ENCODE measurements around the gene RIN3. TPM values are rescaled to one million over a fixed set of nuclear protein-coding genes. Genes with fewer than 3 reads are reported as not detected.

Gene RIN3
- total RNA-seq, 3 donors from 2014 or later (not counting 1 experiment from before 2014, with no cell fraction given) = 248 to 289 (median 282) TPM

DNA sequence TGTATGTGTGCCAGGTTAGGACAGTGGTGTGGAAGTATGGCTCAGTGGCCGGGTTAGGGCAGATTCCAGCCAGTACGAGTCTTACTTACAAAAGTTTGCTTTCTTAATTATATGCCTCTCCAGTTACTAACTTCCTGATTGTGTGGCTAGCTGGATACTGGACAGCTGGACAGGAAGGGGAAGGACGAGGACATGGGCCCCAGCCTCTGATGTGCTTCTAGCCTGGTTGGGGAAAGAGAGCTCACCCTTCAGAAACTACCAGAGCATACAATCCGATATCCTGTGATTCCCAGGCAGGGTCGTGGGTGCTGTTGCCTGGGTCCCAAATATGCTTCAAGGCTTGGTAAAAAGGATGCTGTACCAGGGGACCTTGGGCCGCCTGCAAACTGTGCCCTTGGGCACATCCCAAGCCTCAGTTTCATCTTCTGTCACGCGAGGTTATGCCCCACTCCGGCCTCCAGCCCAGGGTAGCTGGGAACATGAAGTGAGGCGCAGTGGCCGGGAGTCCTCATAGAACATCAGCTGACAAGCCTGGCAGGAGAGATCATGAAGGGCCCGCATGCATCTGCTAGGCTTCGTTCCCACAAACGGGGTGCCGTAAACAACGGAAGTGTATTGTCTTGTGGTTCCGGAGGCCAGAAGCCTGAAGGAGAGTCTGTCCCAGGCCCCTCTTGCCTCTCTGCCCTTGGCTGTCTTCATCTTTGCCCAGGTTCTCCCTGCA lies 23.2 kb upstream of the RIN3 start:
- Histone ChIP-seq H3K4me3 (ENCODE audit: low read length) (no peak overlapping the region), H3K27me3 (ENCODE audit: control insufficient read depth, insufficient read depth, low read length) (no peaks in the 10 kb centered on the region), H3K4me1 (ENCODE audit: control insufficient read depth, insufficient read depth, low read length) (no peaks in the 10 kb centered on the region), H3K9me3 (ENCODE audit: control insufficient read depth, insufficient read depth, low read length) (no peaks in the 10 kb centered on the region), H3K27ac (ENCODE audit: low read length) (no peak overlapping the region), H3K36me3 (ENCODE audit: control insufficient read depth, insufficient read depth, low read length) (no peaks in the 10 kb centered on the region)
- Mint-ChIP-seq H3K9me3 (no peaks in the 10 kb centered on the region), H3K27me3 (ENCODE audit: low read depth in 2 of 2) (peaks cover 0 to 8% of the 10 kb centered on the region in 2 donors), H3K4me3 (no peak overlapping the region), H3K36me3 (no peaks in the 10 kb centered on the region), H3K4me1 (peaks cover 3 to 12% of the 10 kb centered on the region in 2 donors), H3K27ac (no peak overlapping the region)
- ATAC-seq (no peak), DNase-seq (no peak)
- 88% methylated on average over 16 of the region's 17 CpGs for WGBS (ENCODE audit: insufficient coverage)
- intact Hi-C loops (cut with micrococcal nuclease) = no loop called here
- TF ChIP-seq, protein P1, sequence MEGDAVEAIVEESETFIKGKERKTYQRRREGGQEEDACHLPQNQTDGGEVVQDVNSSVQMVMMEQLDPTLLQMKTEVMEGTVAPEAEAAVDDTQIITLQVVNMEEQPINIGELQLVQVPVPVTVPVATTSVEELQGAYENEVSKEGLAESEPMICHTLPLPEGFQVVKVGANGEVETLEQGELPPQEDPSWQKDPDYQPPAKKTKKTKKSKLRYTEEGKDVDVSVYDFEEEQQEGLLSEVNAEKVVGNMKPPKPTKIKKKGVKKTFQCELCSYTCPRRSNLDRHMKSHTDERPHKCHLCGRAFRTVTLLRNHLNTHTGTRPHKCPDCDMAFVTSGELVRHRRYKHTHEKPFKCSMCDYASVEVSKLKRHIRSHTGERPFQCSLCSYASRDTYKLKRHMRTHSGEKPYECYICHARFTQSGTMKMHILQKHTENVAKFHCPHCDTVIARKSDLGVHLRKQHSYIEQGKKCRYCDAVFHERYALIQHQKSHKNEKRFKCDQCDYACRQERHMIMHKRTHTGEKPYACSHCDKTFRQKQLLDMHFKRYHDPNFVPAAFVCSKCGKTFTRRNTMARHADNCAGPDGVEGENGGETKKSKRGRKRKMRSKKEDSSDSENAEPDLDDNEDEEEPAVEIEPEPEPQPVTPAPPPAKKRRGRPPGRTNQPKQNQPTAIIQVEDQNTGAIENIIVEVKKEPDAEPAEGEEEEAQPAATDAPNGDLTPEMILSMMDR (IDR thresholded peaks at IDR 0.05) = no peak

DNA sequence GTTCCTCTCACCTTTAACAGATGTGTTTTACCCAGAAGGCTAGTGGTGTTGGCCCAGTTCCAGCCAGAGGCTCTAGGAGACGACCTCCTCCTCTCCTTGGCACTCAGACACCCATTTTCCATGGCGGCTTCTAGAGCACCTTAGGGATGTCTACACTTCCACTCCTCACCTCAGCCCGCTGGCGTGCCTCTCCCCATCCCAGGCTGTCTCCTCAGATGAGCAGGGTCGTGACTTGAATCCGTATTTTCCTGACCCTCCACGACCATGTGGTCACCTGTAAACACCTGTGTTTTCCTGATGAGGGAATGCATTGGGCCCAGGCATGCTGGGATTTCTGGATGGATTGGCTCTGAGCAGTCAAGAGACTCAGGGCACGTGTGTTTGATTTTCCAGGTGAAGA lies 21.8 kb upstream of the RIN3 start:
- no peaks in the 10 kb centered on the region for H3K9me3 ChIP-seq (ENCODE audit: control insufficient read depth, insufficient read depth, low read length)
- ATAC-seq (no peak), DNase-seq (no peak)
- TF ChIP-seq, protein P1 (IDR thresholded peaks at IDR 0.05) = no peak
- Mint-ChIP-seq H3K27me3 (ENCODE audit: low read depth in 2 of 2) (peaks cover 0 to 8% of the 10 kb centered on the region in 2 donors), H3K27ac (no peak overlapping the region), H3K9me3 (no peaks in the 10 kb centered on the region), H3K36me3 (no peaks in the 10 kb centered on the region), H3K4me3 (no peak overlapping the region), H3K4me1 (peaks cover 17 to 18% of the 10 kb centered on the region in 2 donors)
- no peaks in the 10 kb centered on the region for H3K27me3 ChIP-seq (ENCODE audit: control insufficient read depth, insufficient read depth, low read length)
- H3K27ac ChIP-seq (ENCODE audit: low read length) = peak overlapping the region; percentile 11
- H3K4me3 ChIP-seq (ENCODE audit: low read length) = no peak overlapping the region
- intact Hi-C loops (cut with micrococcal nuclease) = no loop called here
- no peaks in the 10 kb centered on the region for H3K36me3 ChIP-seq (ENCODE audit: control insufficient read depth, insufficient read depth, low read length)
- WGBS (ENCODE audit: insufficient coverage) = 86% methylated on average over 8 of the region's 8 CpGs
- peaks cover 5% of the 10 kb centered on the region for H3K4me1 ChIP-seq (ENCODE audit: control insufficient read depth, insufficient read depth, low read length)

GRCh38 chr14:92492258-92492657 lies 21.3 kb upstream of the RIN3 start:
- H3K27me3 ChIP-seq (ENCODE audit: control insufficient read depth, insufficient read depth, low read length) = no peaks in the 10 kb centered on the region
- 84% methylated on average over 10 of the region's 10 CpGs for WGBS (ENCODE audit: insufficient coverage)
- intact Hi-C loops (cut with micrococcal nuclease) = no loop called here
- TF ChIP-seq, protein P1 (IDR thresholded peaks at IDR 0.05) = no peak
- no peak overlapping the region for H3K4me3 Mint-ChIP-seq
- ATAC-seq (peak in 2 of 3 donors; percentile 15 to 26), DNase-seq (no peak)
- peaks cover 10% of the 10 kb centered on the region for H3K4me1 ChIP-seq (ENCODE audit: control insufficient read depth, insufficient read depth, low read length)
- no peaks in the 10 kb centered on the region for H3K9me3 Mint-ChIP-seq
- no peaks in the 10 kb centered on the region for H3K36me3 ChIP-seq (ENCODE audit: control insufficient read depth, insufficient read depth, low read length)
- H3K4me3 ChIP-seq (ENCODE audit: low read length) = no peak overlapping the region
- no peaks in the 10 kb centered on the region for H3K9me3 ChIP-seq (ENCODE audit: control insufficient read depth, insufficient read depth, low read length)
- H3K27me3 Mint-ChIP-seq (ENCODE audit: low read depth in 2 of 2) = peaks cover 0 to 5% of the 10 kb centered on the region in 2 donors
- peaks cover 18 to 19% of the 10 kb centered on the region in 2 donors for H3K4me1 Mint-ChIP-seq
- H3K27ac Mint-ChIP-seq = no peak overlapping the region
- no peak overlapping the region for H3K27ac ChIP-seq (ENCODE audit: low read length)
- H3K36me3 Mint-ChIP-seq = no peaks in the 10 kb centered on the region

DNA sequence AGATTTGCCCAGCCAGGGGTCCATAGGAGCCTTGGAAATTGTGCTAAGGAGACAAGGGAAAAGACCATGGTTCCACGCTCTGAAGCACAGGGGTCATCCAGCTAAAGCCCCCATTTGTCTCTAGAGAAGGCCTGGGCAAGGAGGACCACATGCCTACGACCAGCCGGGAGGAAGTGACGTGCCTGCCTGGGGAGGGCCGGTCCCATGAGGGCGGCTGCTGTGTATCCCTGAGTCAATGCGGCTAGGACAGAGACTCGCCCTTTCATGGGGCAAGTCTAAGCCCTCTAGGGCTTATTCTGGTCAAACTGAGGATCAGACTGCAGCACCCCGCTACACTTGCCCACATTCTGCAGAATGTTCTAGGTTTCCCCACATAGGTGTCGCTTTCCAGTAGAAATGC lies 20.6 kb upstream of the RIN3 start:
- intact Hi-C loops (cut with micrococcal nuclease) = no loop called here
- Mint-ChIP-seq H3K27ac (no peak overlapping the region), H3K4me1 (peaks cover 18 to 22% of the 10 kb centered on the region in 2 donors), H3K36me3 (no peaks in the 10 kb centered on the region), H3K9me3 (no peaks in the 10 kb centered on the region), H3K4me3 (no peak overlapping the region), H3K27me3 (ENCODE audit: low read depth in 2 of 2) (peaks cover 0 to 2% of the 10 kb centered on the region in 2 donors)
- peaks cover 11% of the 10 kb centered on the region for H3K4me1 ChIP-seq (ENCODE audit: control insufficient read depth, insufficient read depth, low read length)
- H3K36me3 ChIP-seq (ENCODE audit: control insufficient read depth, insufficient read depth, low read length) = no peaks in the 10 kb centered on the region
- 91% methylated on average over 10 of the region's 10 CpGs for WGBS (ENCODE audit: insufficient coverage)
- no peaks in the 10 kb centered on the region for H3K9me3 ChIP-seq (ENCODE audit: control insufficient read depth, insufficient read depth, low read length)
- H3K27me3 ChIP-seq (ENCODE audit: control insufficient read depth, insufficient read depth, low read length) = no peaks in the 10 kb centered on the region
- H3K4me3 ChIP-seq (ENCODE audit: low read length) = no peak overlapping the region
- TF ChIP-seq, protein P1 (IDR thresholded peaks at IDR 0.05) = no peak
- ATAC-seq = no peak
- no peak for DNase-seq
- H3K27ac ChIP-seq (ENCODE audit: low read length) = no peak overlapping the region
